Measurements from ENCODE around the gene PSMD8. TPM values are rescaled to one million over a fixed set of nuclear protein-coding genes. Genes with fewer than 3 reads are reported as not detected.

PSMD8 gene
- total RNA-seq, 1 donor from 2014 or later: 197 TPM

GRCh38 chr19:38346837-38347236, 27.5 kb upstream of the PSMD8 start:
- Mint-ChIP-seq H3K27me3 (ENCODE audit: low read depth) (peaks cover 2% of the 10 kb centered on the region), H3K27ac (ENCODE audit: unreplicated experiment) (no peak overlapping the region), H3K4me1 (ENCODE audit: low read depth) (no peaks in the 10 kb centered on the region), H3K4me3 (ENCODE audit: unreplicated experiment) (no peak overlapping the region), H3K9me3 (ENCODE audit: low read depth) (no peaks in the 10 kb centered on the region), H3K36me3 (ENCODE audit: low read depth) (peaks cover 4% of the 10 kb centered on the region)
- no peak for TF ChIP-seq CTCF (IDR thresholded peaks at IDR 0.05)
- DNase-seq (ENCODE audit: low spot score): no peak

GRCh38 chr19:38350883-38351282, 23.5 kb upstream of the PSMD8 start:
- no peak for DNase-seq (ENCODE audit: low spot score)
- no peak overlapping the region for H3K27ac Mint-ChIP-seq (ENCODE audit: unreplicated experiment)
- H3K4me1 Mint-ChIP-seq (ENCODE audit: low read depth): no peaks in the 10 kb centered on the region
- H3K27me3 Mint-ChIP-seq (ENCODE audit: low read depth): peaks cover 12% of the 10 kb centered on the region
- H3K36me3 Mint-ChIP-seq (ENCODE audit: low read depth): no peaks in the 10 kb centered on the region
- TF ChIP-seq CTCF (IDR thresholded peaks at IDR 0.05): no peak
- H3K4me3 Mint-ChIP-seq (ENCODE audit: unreplicated experiment): no peak overlapping the region
- H3K9me3 Mint-ChIP-seq (ENCODE audit: low read depth): no peaks in the 10 kb centered on the region

GRCh38 chr19:38351865-38352395, 22.4 kb upstream of the PSMD8 start:
- Mint-ChIP-seq H3K27ac (ENCODE audit: unreplicated experiment) (no peak overlapping the region), H3K4me3 (ENCODE audit: unreplicated experiment) (no peak overlapping the region), H3K9me3 (ENCODE audit: low read depth) (no peaks in the 10 kb centered on the region), H3K27me3 (ENCODE audit: low read depth) (peaks cover 23% of the 10 kb centered on the region), H3K4me1 (ENCODE audit: low read depth) (no peaks in the 10 kb centered on the region), H3K36me3 (ENCODE audit: low read depth) (no peaks in the 10 kb centered on the region)
- DNase-seq (ENCODE audit: low spot score): no peak
- no peak for TF ChIP-seq CTCF (IDR thresholded peaks at IDR 0.05)

GRCh38 chr19:38352611-38353010, 21.8 kb upstream of the PSMD8 start:
- Mint-ChIP-seq H3K4me3 (ENCODE audit: unreplicated experiment) (no peak overlapping the region), H3K27me3 (ENCODE audit: low read depth) (peaks cover 23% of the 10 kb centered on the region)

More at GRCh38 chr19:38352611-38353010, 21.8 kb upstream of the PSMD8 start:
- Mint-ChIP-seq H3K4me1 (ENCODE audit: low read depth) (no peaks in the 10 kb centered on the region), H3K36me3 (ENCODE audit: low read depth) (no peaks in the 10 kb centered on the region), H3K9me3 (ENCODE audit: low read depth) (no peaks in the 10 kb centered on the region), H3K27ac (ENCODE audit: unreplicated experiment) (no peak overlapping the region)
- no peak for TF ChIP-seq CTCF (IDR thresholded peaks at IDR 0.05)
- no peak for DNase-seq (ENCODE audit: low spot score)

All from chondrocyte (in vitro differentiated cells).